OCI-LY1 (cell line): ENCODE data around the gene OR2A2.

Source experiments
- H2AFZ ChIP-seq: fragments of 200-600 bp; sonication (generic), shearing (Covaris generic); 2 replicates; pipeline ENCODE4 v1.6.0; 2014; ENCODE audit warnings: antibody characterized with exemption, mild to moderate bottlenecking, low read length
- H3F3A ChIP-seq: fragments of 200-600 bp; sonication (generic), shearing (Covaris generic); 2 replicates; pipeline ENCODE4 v1.6.0; 2014; ENCODE audit warnings: mild to moderate bottlenecking, antibody characterized with exemption, low read length, moderate library complexity; ENCODE audit not compliant: insufficient read depth
- H3K27ac ChIP-seq: fragments of 200-600 bp; sonication (generic); 2 replicates; pipeline ENCODE4 v1.5.1; 2014; ENCODE audit warnings: low read length, mixed run types, mild to moderate bottlenecking, low read depth; ENCODE audit not compliant: poor library complexity, severe bottlenecking
- H3K27me3 ChIP-seq: fragments of 200-600 bp; sonication (generic); 2 replicates; pipeline ENCODE4 v1.6.0; 2014; ENCODE audit warnings: antibody characterized with exemption, mild to moderate bottlenecking, low read length, moderate library complexity; ENCODE audit not compliant: insufficient read depth
- H3K36me3 ChIP-seq: fragments of 200-600 bp; sonication (generic); 2 replicates; pipeline ENCODE4 v1.6.1; 2014; ENCODE audit warnings: mild to moderate bottlenecking, antibody characterized with exemption, low read length, moderate library complexity, mixed read lengths; ENCODE audit not compliant: insufficient read depth
- H3K4me1 ChIP-seq: fragments of 200-600 bp; sonication (generic); 2 replicates; pipeline ENCODE4 v1.5.1; 2014; ENCODE audit warnings: mild to moderate bottlenecking, low read length, moderate library complexity; ENCODE audit not compliant: insufficient read depth, severe bottlenecking
- H3K4me2 ChIP-seq: fragments of 200-600 bp; sonication (generic), shearing (Covaris generic); 2 replicates; pipeline ENCODE4 v1.6.1; 2014; ENCODE audit warnings: low read length
- H3K4me3 ChIP-seq: fragments of 200-600 bp; sonication (generic); 2 replicates; pipeline ENCODE4 v1.5.1; 2014; ENCODE audit warnings: low read length, low read depth, mild to moderate bottlenecking, mixed read lengths; ENCODE audit not compliant: poor library complexity, severe bottlenecking
- H3K79me2 ChIP-seq: fragments of 200-600 bp; shearing (Covaris generic); 2 replicates; pipeline ENCODE4 v1.6.1; 2016; ENCODE audit warnings: mixed run types, low read length, mixed read lengths; ENCODE audit not compliant: insufficient read depth
- H3K9ac ChIP-seq: fragments of 200-600 bp; sonication (generic), shearing (Covaris generic); 2 replicates; pipeline ENCODE4 v1.6.1; 2014; ENCODE audit warnings: mild to moderate bottlenecking, low read length, mixed read lengths
- H3K9me2 ChIP-seq: fragments of 200-600 bp; sonication (generic), shearing (Covaris generic); 2 replicates; pipeline ENCODE4 v1.6.1; 2014; ENCODE audit warnings: low read depth, mild to moderate bottlenecking, low read length, mixed read lengths
- H3K9me3 ChIP-seq: fragments of 200-600 bp; shearing (Covaris generic); 2 replicates; pipeline ENCODE4 v1.6.1; 2014; ENCODE audit warnings: low read length, mixed read lengths
- H4K20me1 ChIP-seq: fragments of 200-600 bp; sonication (generic), shearing (Covaris generic); 2 replicates; pipeline ENCODE4 v1.6.0; 2016; ENCODE audit warnings: mild to moderate bottlenecking, low read length; ENCODE audit not compliant: insufficient read depth
- EZH2 ChIP-seq: fragments of 200-600 bp; sonication (generic), shearing (Covaris generic); IDR thresholded peaks from 2 replicates; pipeline ENCODE4 v1.8.0; 2017; ENCODE audit warnings: borderline replicate concordance, mixed run types, mild to moderate bottlenecking, antibody characterized with exemption, low read length, moderate library complexity, mixed read lengths
- TF ChIP-seq, protein P1 (sequence below): fragments of 200-600 bp; sonication (generic), shearing (Covaris generic); IDR thresholded peaks from 2 replicates; pipeline ENCODE4 v1.5.1; 2017; ENCODE audit warnings: mild to moderate bottlenecking, antibody characterized with exemption, low read length, moderate library complexity, mixed read lengths

The OR2A2 gene

GRCh38 chr7:144069953-144070352 is 39.4 kb upstream of the OR2A2 start:
- Histone ChIP-seq H3K4me3 (no peak overlapping the region), H3F3A (no peaks in the 10 kb centered on the region), H3K27me3 (no peaks in the 10 kb centered on the region), H3K79me2 (no peaks in the 10 kb centered on the region), H3K4me1 (no peaks in the 10 kb centered on the region), H3K9ac (no peak overlapping the region), H2AFZ (no peak overlapping the region), H4K20me1 (no peaks in the 10 kb centered on the region), H3K9me2 (no peaks in the 10 kb centered on the region), H3K9me3 (no peaks in the 10 kb centered on the region), H3K27ac (no peak overlapping the region), H3K36me3 (no peaks in the 10 kb centered on the region), H3K4me2 (no peak overlapping the region)
- TF ChIP-seq, protein P1, sequence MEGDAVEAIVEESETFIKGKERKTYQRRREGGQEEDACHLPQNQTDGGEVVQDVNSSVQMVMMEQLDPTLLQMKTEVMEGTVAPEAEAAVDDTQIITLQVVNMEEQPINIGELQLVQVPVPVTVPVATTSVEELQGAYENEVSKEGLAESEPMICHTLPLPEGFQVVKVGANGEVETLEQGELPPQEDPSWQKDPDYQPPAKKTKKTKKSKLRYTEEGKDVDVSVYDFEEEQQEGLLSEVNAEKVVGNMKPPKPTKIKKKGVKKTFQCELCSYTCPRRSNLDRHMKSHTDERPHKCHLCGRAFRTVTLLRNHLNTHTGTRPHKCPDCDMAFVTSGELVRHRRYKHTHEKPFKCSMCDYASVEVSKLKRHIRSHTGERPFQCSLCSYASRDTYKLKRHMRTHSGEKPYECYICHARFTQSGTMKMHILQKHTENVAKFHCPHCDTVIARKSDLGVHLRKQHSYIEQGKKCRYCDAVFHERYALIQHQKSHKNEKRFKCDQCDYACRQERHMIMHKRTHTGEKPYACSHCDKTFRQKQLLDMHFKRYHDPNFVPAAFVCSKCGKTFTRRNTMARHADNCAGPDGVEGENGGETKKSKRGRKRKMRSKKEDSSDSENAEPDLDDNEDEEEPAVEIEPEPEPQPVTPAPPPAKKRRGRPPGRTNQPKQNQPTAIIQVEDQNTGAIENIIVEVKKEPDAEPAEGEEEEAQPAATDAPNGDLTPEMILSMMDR: no peak
- no peak for TF ChIP-seq EZH2

DNA sequence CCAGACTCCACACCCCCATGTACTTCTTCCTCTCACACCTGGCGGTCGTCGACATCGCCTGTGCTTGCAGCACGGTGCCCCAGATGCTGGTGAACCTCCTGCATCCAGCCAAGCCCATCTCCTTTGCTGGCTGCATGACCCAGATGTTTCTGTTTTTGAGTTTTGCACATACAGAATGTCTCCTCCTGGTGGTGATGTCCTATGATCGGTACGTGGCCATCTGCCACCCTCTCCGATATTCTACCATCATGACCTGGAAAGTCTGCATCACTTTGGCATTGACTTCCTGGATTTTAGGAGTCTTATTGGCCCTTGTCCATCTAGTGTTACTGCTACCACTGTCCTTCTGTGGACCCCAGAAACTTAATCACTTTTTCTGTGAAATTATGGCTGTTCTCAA is 35.0 kb upstream of the OR2A2 start:
- TF ChIP-seq, protein P1: peak; percentile 19; the same call in 1 of the 2 replicates
- no peak for TF ChIP-seq EZH2
- Histone ChIP-seq H3K9me2 (no peaks in the 10 kb centered on the region), H3K4me3 (no peak overlapping the region), H3F3A (no peaks in the 10 kb centered on the region), H3K9me3 (no peaks in the 10 kb centered on the region), H3K4me2 (no peak overlapping the region), H4K20me1 (no peaks in the 10 kb centered on the region), H3K27ac (no peak overlapping the region), H3K9ac (no peak overlapping the region), H3K27me3 (no peaks in the 10 kb centered on the region), H3K4me1 (no peaks in the 10 kb centered on the region), H2AFZ (no peak overlapping the region), H3K36me3 (no peaks in the 10 kb centered on the region), H3K79me2 (no peaks in the 10 kb centered on the region)

DNA sequence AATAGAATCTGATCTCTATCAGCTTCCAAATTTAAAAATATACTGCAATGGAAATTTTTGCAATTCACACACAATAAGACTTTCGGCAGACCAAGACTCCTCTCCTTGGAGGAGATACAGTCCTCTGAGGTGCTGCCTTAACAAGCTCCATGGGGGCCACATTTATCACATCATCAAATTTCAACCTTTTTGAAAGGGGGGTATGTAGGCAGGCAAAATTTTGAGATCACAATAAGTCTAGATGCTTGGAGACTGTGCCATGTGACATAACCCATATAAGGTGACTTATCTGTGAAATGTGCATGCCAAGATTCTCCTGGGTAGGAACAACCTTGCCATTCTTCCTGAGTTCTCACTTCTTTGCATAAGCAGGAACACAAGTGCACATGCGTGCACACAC is 23.4 kb upstream of the OR2A2 start, which contains the start of gene OR2A12:
OR2A12 (plus strand) TSS at position 301 of the 400 bp plus-strand sequence. CDS start 8,830 bp downstream, outside the sequence.
- Histone ChIP-seq H3K27me3 (no peaks in the 10 kb centered on the region), H3K4me1 (no peaks in the 10 kb centered on the region), H3K9ac (no peak within 1 kb of the TSS), H3K79me2 (no peaks in the 10 kb centered on the region), H3K36me3 (no peaks in the 10 kb centered on the region), H3F3A (no peaks in the 10 kb centered on the region), H3K9me2 (no peaks in the 10 kb centered on the region), H4K20me1 (no peaks in the 10 kb centered on the region), H3K9me3 (peaks cover 4% of the 10 kb centered on the region; the same call in 1 of the 2 replicates), H2AFZ (no peak within 1 kb of the TSS), H3K27ac (no peak within 1 kb of the TSS), H3K4me3 (no peak within 1 kb of the TSS), H3K4me2 (no peak within 1 kb of the TSS)
- TF ChIP-seq, protein P1: no peak
- TF ChIP-seq EZH2: no peak
